Stomach (tissue), 9 donors: Measurements from ENCODE around the gene TBCEL. TPM values are rescaled to one million over a fixed set of nuclear protein-coding genes. Genes with fewer than 3 reads are reported as not detected.

ENCODE experiments used
- DNase-seq, 2 donors: peaks; one replicate each; pipeline versions ENCODE4 v3.0.0 to v3.0.0-alpha.2; 2013 to 2019
- H3K27ac ChIP-seq, 5 donors: fragments of 200-600 bp in 4 of 5; sonication (generic) in 4 of 5; one replicate each; pipeline ENCODE4 v1.5.1; 2013 to 2019; ENCODE audit warnings: mild to moderate bottlenecking in 1 of 5, moderate library complexity in 1 of 5
- H3K27me3 ChIP-seq, 3 donors: fragments of 200-600 bp; sonication (generic); one replicate each; pipeline ENCODE4 v1.5.1; 2017 to 2019; ENCODE audit warnings: mixed run types in 1 of 3
- H3K36me3 ChIP-seq, 4 donors: fragments of 200-600 bp; sonication (generic); 1 replicate in 3 of 4; 2 replicates in 1 of 4; pipeline ENCODE4 v1.5.1; 2016 to 2019
- H3K4me1 ChIP-seq, 4 donors: fragments of 200-600 bp; sonication (generic); one replicate each; pipeline ENCODE4 v1.5.1; 2016 to 2019
- H3K4me3 ChIP-seq, 4 donors: fragments of 200-600 bp; sonication (generic) in 3 of 4; one replicate each; pipeline ENCODE4 v1.5.1; 2016 to 2019; ENCODE audit warnings: mild to moderate bottlenecking in 1 of 4
- H3K9me3 ChIP-seq, 4 donors: fragments of 200-600 bp; sonication (generic); one replicate each; pipeline ENCODE4 v1.5.1; 2016 to 2019
- CTCF ChIP-seq, 7 experiments: fragments of 450-650 bp in 4 of 7; fragments of 200-600 bp in 3 of 7; sonication (generic) in 3 of 7; IDR thresholded peaks; one replicate each; pipeline ENCODE4 v1.5.1; 2016 to 2019; ENCODE audit warnings: antibody characterized with exemption in 7 of 7, control low read depth in 2 of 7, mild to moderate bottlenecking in 1 of 7
- EP300 ChIP-seq: sonication (generic); formaldehyde crosslinking; IDR thresholded peaks from one replicate; pipeline ENCODE4 v1.6.1; 2017; ENCODE audit warnings: antibody characterized with exemption
- POLR2A ChIP-seq, 4 donors: fragments of 450-650 bp; IDR thresholded peaks; one replicate each; pipeline ENCODE4 v1.6.1; 2016; ENCODE audit warnings: antibody characterized with exemption in 4 of 4, control low read depth in 2 of 4, mild to moderate bottlenecking in 1 of 4, moderate library complexity in 1 of 4
- POLR2AphosphoS5 ChIP-seq, 3 donors: sonication (generic); formaldehyde crosslinking; IDR thresholded peaks; one replicate each; pipeline ENCODE4 v1.6.1; 2016; ENCODE audit warnings: antibody characterized with exemption in 3 of 3
- WGBS, 5 donors: extraction: QIAGEN DNeasy Blood & Tissue Kit in 3 of 5; methylation state at CpG; one replicate each; pipeline versions ENCODE4 v1.1.5 to v1.1.7; 2013 to 2018; 5-methylcytosine and 5-hydroxymethylcytosine counted together
- intact Hi-C: fragments of 100-400 bp; cut with DNase I; formaldehyde crosslinking; loops from one replicate; pipeline ENCODE4 v1.15.1; 2023; ENCODE audit warnings: low total_unique reads
- polyA plus RNA-seq, 3 donors: library from polyadenylated mRNA; stranded (reverse); fragments of 200-250 nt; gene quantifications; one replicate each; pipeline ENCODE4 v1.2.3, GENCODE V29; 2013
- total RNA-seq, 5 donors: library from RNA; depleted of rRNA; stranded (reverse); fragments of >200 nt; gene quantifications; one replicate each; pipeline versions ENCODE4 v1.1.0 to v1.2.3, GENCODE V29; 2014 to 2016
- donor health status: healthy with polysubstance abuse.
- donor health status: Bipolar disorder and iron deficiency.
- donor health status: healthy.

The TBCEL gene
- total and polyA plus RNA-seq, 8 donors = 3.2 to 55.1 (median 8.1) TPM

GRCh38 chr11:121140369-121140768 lies 116.5 kb downstream of the TBCEL start:
- H3K9me3 ChIP-seq = no peaks in the 10 kb centered on the region
- H3K4me1 ChIP-seq = no peaks in the 10 kb centered on the region
- H3K36me3 ChIP-seq = no peaks in the 10 kb centered on the region
- 54 to 70% (median 62%) methylated on average over 7 to 8 of the region's 8 CpGs for WGBS, 5 donors
- TF ChIP-seq EP300 (no peak), CTCF (IDR thresholded peaks at IDR 0.05) (no peak), POLR2A (IDR thresholded peaks at IDR 0.05) (no peak), POLR2AphosphoS5 (IDR thresholded peaks at IDR 0.05) (no peak)
- DNase-seq = no peak
- no peak overlapping the region for H3K4me3 ChIP-seq
- H3K27me3 ChIP-seq = no peaks in the 10 kb centered on the region
- intact Hi-C loops = no loop called here
- H3K27ac ChIP-seq = no peak overlapping the region

Other genes starting within 250 kb of the TBCEL start
- 1 to 10 TPM in 2 of 5 donors, not detected in 3; 1.1 to 1.4 TPM for gene TECTA, start 77.1 kb downstream of the TBCEL start, total RNA-seq
- gene TECTA, start 77.1 kb downstream of the TBCEL start, polyA plus RNA-seq = under 1 TPM; 0.06 to 0.25 (median 0.15) TPM